Motor neuron (in vitro differentiated cells): ENCODE results near the gene IGLON5. TPM values are rescaled to one million over a fixed set of nuclear protein-coding genes. Genes with fewer than 3 reads are reported as not detected.

Experiments used
- ATAC-seq, 8 experiments: fragments of 200-7000 bp; cut with Tn5 transposase; replicated peaks in 6 of 8; 2 replicates each; pipeline ENCODE4 v1.8.0; 2021; ENCODE audit warnings: mild to moderate bottlenecking in 8 of 8, moderate library complexity in 8 of 8
- H3K27ac ChIP-seq, 2 donors: fragments of 250-450 bp; sonication (Bioruptor Pico); 2 replicates each; pipeline ENCODE4 v1.9.0; 2021; ENCODE audit warnings: antibody characterized with exemption in 2 of 2, mild to moderate bottlenecking in 2 of 2, moderate library complexity in 1 of 2
- H3K4me1 ChIP-seq, 2 donors: fragments of 250-450 bp; sonication (Bioruptor Pico); replicated peaks in 1 of 2; 2 replicates each; pipeline ENCODE4 v1.6.1; 2021; ENCODE audit warnings: antibody characterized with exemption in 2 of 2, mild to moderate bottlenecking in 2 of 2, moderate library complexity in 1 of 2
- H3K4me3 ChIP-seq, 5 donors: fragments of 250-450 bp; sonication (Bioruptor Pico); 2 replicates each; pipeline ENCODE4 v1.9.0; 2021; ENCODE audit warnings: antibody characterized with exemption in 5 of 5, mild to moderate bottlenecking in 5 of 5, moderate library complexity in 4 of 5
- WGBS, 10 experiments: fragments of 450-650 bp; shearing (Covaris generic); methylation state at CpG; one replicate each; pipeline ENCODE4 v1.0.0; 2022; 5-methylcytosine and 5-hydroxymethylcytosine counted together
- in situ Hi-C, 9 experiments: fragments of 400-800 bp; cut with MboI; loops; one replicate each; pipeline ENCODE4 v1.15.0; 2021; ENCODE audit warnings: low sequenced_read_pairs in 9 of 9, low pct_unique_long_range_greater_than_20kb in 2 of 9; ENCODE audit not compliant: unreplicated experiment in 9 of 9
- total RNA-seq, 8 experiments: library from RNA; unstranded; fragments of 300-600 nt; gene quantifications; 2 replicates each; pipeline versions ENCODE4 v1.2.3 to v1.2.4, GENCODE V29; 2022

The IGLON5 gene
- total RNA-seq, 8 experiments from 2014 or later, result 0.20 to 13.0 (median 5.7) TPM

DNA sequence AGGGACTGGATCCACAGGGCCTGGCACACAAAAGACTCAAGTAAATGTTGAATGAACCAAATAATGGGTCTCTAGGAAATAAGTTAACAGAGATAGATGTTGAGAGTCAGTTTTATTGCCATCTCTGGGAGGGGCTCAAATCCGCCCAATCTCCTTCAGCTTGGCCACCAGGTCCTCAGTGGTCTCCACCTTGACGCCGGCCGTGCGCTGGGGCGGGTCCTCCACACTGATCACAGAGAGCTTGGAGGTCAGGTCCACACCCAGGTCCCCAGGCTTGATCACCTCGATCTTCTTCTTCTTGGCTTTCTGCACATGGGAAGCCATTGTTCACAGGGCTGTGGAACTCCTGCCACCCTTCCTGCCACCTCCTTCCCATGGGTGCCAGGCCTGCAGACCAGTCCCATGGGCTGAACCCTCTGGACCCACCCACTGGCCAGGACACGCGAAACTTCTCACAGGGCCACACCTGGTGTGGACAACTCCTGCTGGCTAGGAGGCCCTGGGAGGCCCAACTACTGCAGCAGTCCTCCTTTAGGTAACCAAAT lies 33.7 kb downstream of the IGLON5 start:
- no peak overlapping the region for H3K27ac ChIP-seq
- 95 to 100% (median 98%) methylated on average over 1 to 6 of the region's 9 CpGs; no CpG with 5 or more reads in 7 of the 10 experiments for WGBS, 10 experiments
- ATAC-seq, result no peak
- peaks cover 0 to 7% of the 10 kb centered on the region in 2 donors for H3K4me1 ChIP-seq
- in situ Hi-C loops, result no loop called here
- no peak overlapping the region for H3K4me3 ChIP-seq

GRCh38 chr19:51346742-51347141 lies 35.3 kb downstream of the IGLON5 start:
- ATAC-seq, result no peak
- 67 to 100% (median 100%) methylated on average over 1 to 5 of the region's 17 CpGs; no CpG with 5 or more reads in 3 of the 10 experiments for WGBS, 10 experiments
- in situ Hi-C loops, result no loop called here
- no peak overlapping the region for H3K4me3 ChIP-seq
- no peak overlapping the region for H3K27ac ChIP-seq
- H3K4me1 ChIP-seq, result no peaks in the 10 kb centered on the region

DNA sequence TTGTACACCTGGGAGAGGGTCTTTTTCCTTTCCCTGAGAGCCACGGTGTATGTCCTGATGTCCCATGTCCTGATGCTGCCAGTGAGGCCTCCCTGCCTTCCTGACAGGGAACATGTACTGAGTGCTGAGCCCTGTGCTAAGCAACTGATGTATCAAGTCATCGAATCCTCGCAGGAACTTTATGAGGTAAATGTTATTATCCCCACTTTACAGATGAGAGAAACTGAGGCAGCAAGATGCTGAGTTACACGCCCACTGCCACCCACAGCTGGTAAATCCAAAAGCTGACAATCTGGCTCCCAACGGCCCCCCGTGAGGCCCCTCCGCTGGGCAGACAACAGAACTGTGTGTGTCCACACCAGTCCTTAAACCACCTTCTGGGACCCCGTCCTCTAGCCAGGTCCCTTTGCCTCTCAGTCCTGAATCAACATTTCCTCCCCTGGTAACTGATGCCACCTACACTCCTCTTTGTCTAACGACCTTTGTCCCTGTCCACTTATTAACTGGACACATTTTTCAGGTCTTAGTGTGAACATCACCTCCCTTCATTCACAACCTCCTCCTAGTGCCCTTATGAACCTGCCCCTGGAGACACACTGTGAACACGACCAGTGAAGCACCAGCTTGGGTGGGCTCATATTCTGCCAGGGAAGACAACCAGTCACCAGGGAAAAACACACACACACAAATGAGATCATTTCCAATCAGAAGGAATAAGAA lies 35.9 kb downstream of the IGLON5 start:
- no peak overlapping the region for H3K4me3 ChIP-seq
- ATAC-seq, result no peak
- H3K4me1 ChIP-seq, result no peaks in the 10 kb centered on the region
- H3K27ac ChIP-seq, result no peak overlapping the region
- in situ Hi-C loops, result no loop called here
- 14 to 100% (median 86%) methylated on average over 1 to 5 of the region's 10 CpGs; no CpG with 5 or more reads in 1 of the 10 experiments for WGBS, 10 experiments

DNA sequence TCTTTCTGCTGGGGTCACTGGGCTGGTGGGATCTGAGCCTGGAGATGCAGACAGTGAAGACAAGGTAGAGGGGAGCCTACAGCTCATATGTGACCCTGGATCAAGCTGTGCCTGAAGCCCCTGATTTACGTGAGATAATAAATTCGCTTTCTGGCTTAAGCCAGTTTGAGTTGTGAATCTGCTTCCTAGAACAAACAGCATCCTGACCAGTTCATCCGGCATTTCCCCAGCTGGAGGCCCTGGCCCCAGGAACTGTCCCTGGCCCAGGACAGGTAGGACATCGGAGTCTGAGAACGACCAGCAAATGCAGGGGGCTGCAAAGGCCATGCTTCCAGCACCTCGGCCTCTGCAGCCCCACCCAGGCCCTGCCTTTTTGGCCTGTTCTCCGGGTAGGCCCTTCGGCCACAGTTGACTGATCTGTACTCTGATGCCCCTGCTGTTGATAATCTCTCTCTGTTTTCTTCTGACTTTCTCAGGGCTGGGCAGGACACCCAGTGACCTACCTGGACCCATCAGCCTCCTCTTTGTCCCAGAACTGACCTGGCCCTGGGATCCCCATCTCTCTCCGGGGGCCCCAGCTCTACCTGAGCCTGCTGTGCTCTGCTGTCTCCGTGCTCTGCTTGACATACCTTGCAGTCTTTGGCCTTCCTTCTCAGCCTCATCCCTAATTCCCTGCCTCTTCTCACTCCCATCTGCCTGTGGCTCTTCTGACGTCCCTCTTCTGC lies 40.0 kb downstream of the IGLON5 start:
- in situ Hi-C loops, result no loop called here
- no peak for ATAC-seq
- Histone ChIP-seq H3K4me3 (no peak overlapping the region), H3K27ac (no peak overlapping the region), H3K4me1 (peaks cover 12 to 14% of the 10 kb centered on the region in 2 donors)
- WGBS, 10 experiments, result 87 to 100% (median 100%) methylated on average over 1 to 7 of the region's 11 CpGs; no CpG with 5 or more reads in 3 of the 10 experiments

DNA sequence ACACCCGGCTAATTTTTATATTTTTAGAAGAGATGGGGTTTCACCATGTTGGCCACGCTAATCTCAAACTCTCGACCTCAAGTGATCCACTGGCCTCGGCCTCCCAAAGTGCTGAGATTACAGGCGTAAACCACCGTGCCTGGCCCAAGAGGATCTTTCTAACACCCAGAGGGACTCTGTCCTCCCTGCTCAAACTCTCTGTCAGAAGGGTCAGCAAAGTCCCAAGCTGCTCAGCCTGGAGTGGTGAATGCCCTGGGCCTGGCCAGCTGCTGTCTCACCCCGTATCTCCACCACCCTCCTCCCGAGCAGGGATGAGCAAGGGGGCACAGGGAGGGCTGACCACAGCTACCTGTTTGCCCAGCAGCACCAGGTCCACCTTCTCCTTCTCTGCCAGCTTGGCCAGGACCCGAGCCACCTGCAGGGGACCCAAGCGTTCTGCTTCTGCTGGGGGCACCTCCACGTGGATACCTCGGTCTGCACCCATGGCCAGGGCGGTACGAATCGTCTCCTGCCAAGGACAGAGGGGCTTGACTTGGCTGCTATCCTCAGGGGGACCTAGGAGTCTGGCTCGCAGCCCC lies 41.4 kb downstream of the IGLON5 start:
- Histone ChIP-seq H3K4me1 (peaks cover 12 to 14% of the 10 kb centered on the region in 2 donors), H3K4me3 (peak overlapping the region in 1 of 5 donors; percentile 24), H3K27ac (peak overlapping the region in 1 of 2 donors; percentile 72)
- in situ Hi-C loops, result no loop called here
- 20 to 100% (median 86%) methylated on average over 1 to 5 of the region's 16 CpGs; no CpG with 5 or more reads in 4 of the 10 experiments for WGBS, 10 experiments
- ATAC-seq, result no peak

GRCh38 chr19:51354103-51354741 lies 42.8 kb downstream of the IGLON5 start:
- peak in 7 of 8 experiments; percentile 17 to 92 (median 87) for ATAC-seq
- WGBS, 10 experiments, result no CpG with 5 or more reads among the region's 12 CpGs
- in situ Hi-C loops, result no loop called here
- Histone ChIP-seq H3K27ac (peak overlapping the region; percentile 84 to 89), H3K4me3 (peak overlapping the region; percentile 15 to 41 (median 33)), H3K4me1 (peaks cover 12 to 14% of the 10 kb centered on the region in 2 donors)

DNA sequence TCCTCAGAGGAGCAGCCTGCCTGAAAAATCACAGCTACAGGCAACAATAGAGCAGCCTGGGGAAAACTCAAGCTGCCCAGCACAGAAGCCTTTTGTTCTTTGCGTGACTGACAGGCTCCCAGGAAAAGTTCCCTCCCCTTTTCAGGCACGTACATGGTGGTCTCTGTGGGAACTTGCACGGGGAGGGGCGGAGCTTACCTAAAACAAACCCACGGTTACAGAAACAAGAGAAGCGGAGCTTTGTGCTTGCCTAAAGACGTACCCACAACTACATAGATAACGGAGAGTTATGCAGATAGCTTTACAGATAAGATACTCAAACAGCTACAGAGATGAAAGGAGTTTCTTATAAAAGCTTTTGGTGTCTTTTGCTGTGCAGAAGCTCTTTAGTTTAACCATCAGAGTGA lies 43.3 kb downstream of the IGLON5 start:
- peaks cover 12 to 14% of the 10 kb centered on the region in 2 donors for H3K4me1 ChIP-seq
- peak in 5 of 8 experiments; percentile 82 to 91 (median 85) for ATAC-seq

DNA sequence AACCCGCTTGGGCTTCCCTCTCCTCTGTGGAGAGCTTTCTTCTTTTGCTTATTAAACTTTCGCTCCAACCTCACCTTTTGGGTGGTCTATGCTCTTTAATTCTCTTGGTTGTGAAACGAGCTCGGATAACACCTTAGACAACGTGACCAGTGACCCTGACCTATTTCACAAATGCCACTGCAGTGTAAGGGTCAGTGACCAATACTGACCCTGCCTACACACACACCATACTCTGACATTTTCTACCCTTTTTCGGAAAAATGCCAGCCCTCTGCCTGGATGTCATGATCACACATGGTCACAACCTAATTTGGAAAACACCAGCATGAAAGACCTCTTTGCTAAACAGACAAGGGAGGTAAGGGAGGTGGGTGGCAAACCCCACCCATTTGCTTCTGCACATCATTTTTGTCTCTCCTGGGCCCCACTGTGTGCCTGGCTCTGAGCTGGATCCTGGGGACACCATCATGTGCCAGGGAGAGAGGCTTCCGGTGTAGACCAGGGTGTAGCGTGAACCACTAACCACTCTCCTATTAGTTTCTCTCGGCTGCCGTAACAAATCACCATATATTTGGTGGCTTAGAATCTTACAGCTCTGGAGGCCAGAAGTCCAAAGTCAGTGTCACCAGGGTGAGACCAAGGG lies 44.8 kb downstream of the IGLON5 start:
- Histone ChIP-seq H3K27ac (no peak overlapping the region), H3K4me3 (no peak overlapping the region), H3K4me1 (peaks cover 12 to 14% of the 10 kb centered on the region in 2 donors)
- in situ Hi-C loops, result no loop called here
- 60 to 100% (median 89%) methylated on average over 2 to 7 of the region's 10 CpGs for WGBS, 10 experiments
- ATAC-seq, result no peak

More for the DNA sequence above, 43.3 kb downstream of the IGLON5 start:
- H3K27ac ChIP-seq, result peak overlapping the region; percentile 84 to 89
- H3K4me3 ChIP-seq, result peak overlapping the region; percentile 15 to 41 (median 33)
- in situ Hi-C loops, result no loop called here
- WGBS, 10 experiments, result 0 to 85% (median 7%) methylated on average over 1 to 8 of the region's 8 CpGs; no CpG with 5 or more reads in 2 of the 10 experiments

DNA sequence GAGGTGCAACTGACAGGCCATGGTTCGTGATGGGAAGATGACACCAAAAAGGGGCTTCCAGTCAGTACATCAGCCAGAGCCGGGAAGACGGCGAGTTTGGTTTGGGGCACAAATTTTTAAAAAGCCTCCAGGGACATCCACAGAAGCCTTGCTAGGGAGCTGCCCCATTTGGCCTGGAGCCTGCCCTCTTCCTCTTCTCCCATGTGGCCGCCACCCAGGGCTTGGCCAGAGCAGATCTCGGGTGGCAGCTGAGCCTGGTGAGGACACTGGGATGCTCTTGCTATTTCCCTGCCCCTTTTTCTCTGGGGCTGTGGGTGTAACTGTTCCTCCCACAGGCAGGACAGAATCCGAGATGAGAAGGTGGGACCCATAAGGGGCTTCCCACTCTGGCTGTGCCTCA lies 46.5 kb downstream of the IGLON5 start:
- peak in 1 of 8 experiments; percentile 15 for ATAC-seq
- in situ Hi-C loops, result no loop called here
- no peak overlapping the region for H3K4me3 ChIP-seq

GRCh38 chr19:51359294-51359693 lies 47.9 kb downstream of the IGLON5 start:
- H3K4me3 ChIP-seq, result no peak overlapping the region
- no peak overlapping the region for H3K27ac ChIP-seq
- ATAC-seq, result peak in 2 of 8 experiments; percentile 84 to 89
- 60 to 100% (median 90%) methylated on average over 1 to 4 of the region's 4 CpGs; no CpG with 5 or more reads in 5 of the 10 experiments for WGBS, 10 experiments
- H3K4me1 ChIP-seq, result peaks cover 3 to 5% of the 10 kb centered on the region in 2 donors
- in situ Hi-C loops, result no loop called here

More for the DNA sequence above, 46.5 kb downstream of the IGLON5 start:
- 66 to 100% (median 88%) methylated on average over 1 to 7 of the region's 7 CpGs; no CpG with 5 or more reads in 2 of the 10 experiments for WGBS, 10 experiments
- peaks cover 9 to 10% of the 10 kb centered on the region in 2 donors for H3K4me1 ChIP-seq
- H3K27ac ChIP-seq, result no peak overlapping the region

DNA sequence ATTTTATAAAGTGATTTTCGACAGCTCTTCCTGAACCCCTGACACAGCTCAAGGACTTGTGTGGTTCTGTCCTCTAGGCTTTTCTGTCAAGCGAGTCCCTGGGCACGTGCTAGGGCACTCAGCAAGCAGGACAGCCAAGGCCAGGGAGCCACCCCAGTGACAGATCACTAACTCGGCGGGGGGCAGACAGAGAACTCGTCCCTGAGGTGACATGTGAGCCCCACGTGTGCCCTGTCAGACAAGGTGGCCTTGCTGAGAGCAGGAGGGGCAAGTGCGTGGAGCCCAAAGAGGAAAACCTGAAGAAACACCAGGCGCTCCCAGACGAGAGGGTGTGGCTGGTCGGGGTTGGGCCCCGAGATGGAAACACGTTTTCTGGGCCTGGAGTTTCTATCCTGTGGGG lies 49.8 kb downstream of the IGLON5 start:
- ATAC-seq, result no peak
- in situ Hi-C loops, result no loop called here
- no peak overlapping the region for H3K4me3 ChIP-seq
- WGBS, 10 experiments, result 70 to 92% (median 87%) methylated on average over 2 to 5 of the region's 13 CpGs; no CpG with 5 or more reads in 4 of the 10 experiments
- H3K4me1 ChIP-seq, result peaks cover 7% of the 10 kb centered on the region in 2 donors
- H3K27ac ChIP-seq, result no peak overlapping the region
